ENCODE data around the gene TLR8. TPM values are rescaled to one million over a fixed set of nuclear protein-coding genes. Genes with fewer than 3 reads are reported as not detected.

The TLR8 gene
- total and polyA plus RNA-seq, 10 of the 15 experiments (the other 5 are each of a cell fraction or from before 2014, with no cell fraction given) = 0.04 TPM; not detected in 9

DNA sequence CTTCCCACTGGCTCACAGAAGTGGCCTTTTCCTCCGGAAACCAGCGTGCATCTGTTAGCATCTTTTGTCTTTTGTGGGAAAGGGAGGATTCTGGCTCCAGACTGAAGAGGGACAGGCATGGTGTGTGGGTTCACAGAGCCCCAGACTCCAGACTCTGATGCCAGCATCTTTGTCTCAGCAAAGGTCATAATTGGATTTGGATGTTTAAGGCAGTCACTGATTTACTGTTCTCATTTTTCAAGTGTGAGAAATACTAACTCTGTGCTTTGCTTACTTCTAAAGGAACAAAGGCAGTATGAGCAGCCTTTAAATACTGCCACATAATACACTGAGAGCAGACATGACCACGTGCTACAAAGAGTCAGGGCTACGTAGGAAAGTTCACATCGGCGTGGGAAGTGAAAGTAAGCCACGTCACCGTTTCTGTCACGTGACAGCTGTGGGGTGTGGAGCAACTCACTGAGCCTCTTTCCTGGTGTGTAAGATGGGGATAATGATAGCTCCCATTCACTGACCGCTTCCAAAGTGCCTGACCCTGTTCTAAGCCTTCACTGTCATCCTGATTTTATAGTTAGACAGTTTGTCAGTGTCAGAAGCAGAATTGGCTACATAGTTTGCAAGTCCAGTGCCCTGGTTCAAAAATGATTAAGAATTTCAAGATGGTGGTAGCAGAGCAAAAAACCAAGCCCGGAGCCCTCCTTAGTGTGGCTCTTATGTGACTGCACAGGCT lies 43.7 kb downstream of the TLR8 start (continued):
- TF ChIP-seq, protein P1, sequence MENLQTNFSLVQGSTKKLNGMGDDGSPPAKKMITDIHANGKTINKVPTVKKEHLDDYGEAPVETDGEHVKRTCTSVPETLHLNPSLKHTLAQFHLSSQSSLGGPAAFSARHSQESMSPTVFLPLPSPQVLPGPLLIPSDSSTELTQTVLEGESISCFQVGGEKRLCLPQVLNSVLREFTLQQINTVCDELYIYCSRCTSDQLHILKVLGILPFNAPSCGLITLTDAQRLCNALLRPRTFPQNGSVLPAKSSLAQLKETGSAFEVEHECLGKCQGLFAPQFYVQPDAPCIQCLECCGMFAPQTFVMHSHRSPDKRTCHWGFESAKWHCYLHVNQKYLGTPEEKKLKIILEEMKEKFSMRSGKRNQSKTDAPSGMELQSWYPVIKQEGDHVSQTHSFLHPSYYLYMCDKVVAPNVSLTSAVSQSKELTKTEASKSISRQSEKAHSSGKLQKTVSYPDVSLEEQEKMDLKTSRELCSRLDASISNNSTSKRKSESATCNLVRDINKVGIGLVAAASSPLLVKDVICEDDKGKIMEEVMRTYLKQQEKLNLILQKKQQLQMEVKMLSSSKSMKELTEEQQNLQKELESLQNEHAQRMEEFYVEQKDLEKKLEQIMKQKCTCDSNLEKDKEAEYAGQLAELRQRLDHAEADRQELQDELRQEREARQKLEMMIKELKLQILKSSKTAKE (IDR thresholded peaks at IDR 0.05; ENCODE audit: low read depth, poor library complexity, severe bottlenecking) = peak; percentile 88
- TF ChIP-seq TAF1 (IDR thresholded peaks at IDR 0.05; ENCODE audit: borderline replicate concordance, low read depth, low read length) = peak; percentile 80; the same call in 1 of the 2 replicates
- TF ChIP-seq ZBED1 (IDR thresholded peaks at IDR 0.05; ENCODE audit: borderline replicate concordance) = peak; percentile 99
- TF ChIP-seq, protein P2, sequence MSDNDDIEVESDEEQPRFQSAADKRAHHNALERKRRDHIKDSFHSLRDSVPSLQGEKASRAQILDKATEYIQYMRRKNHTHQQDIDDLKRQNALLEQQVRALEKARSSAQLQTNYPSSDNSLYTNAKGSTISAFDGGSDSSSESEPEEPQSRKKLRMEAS (IDR thresholded peaks at IDR 0.05; ENCODE audit: low read depth, low read length) = peak; percentile 91
- TF ChIP-seq, protein P3, sequence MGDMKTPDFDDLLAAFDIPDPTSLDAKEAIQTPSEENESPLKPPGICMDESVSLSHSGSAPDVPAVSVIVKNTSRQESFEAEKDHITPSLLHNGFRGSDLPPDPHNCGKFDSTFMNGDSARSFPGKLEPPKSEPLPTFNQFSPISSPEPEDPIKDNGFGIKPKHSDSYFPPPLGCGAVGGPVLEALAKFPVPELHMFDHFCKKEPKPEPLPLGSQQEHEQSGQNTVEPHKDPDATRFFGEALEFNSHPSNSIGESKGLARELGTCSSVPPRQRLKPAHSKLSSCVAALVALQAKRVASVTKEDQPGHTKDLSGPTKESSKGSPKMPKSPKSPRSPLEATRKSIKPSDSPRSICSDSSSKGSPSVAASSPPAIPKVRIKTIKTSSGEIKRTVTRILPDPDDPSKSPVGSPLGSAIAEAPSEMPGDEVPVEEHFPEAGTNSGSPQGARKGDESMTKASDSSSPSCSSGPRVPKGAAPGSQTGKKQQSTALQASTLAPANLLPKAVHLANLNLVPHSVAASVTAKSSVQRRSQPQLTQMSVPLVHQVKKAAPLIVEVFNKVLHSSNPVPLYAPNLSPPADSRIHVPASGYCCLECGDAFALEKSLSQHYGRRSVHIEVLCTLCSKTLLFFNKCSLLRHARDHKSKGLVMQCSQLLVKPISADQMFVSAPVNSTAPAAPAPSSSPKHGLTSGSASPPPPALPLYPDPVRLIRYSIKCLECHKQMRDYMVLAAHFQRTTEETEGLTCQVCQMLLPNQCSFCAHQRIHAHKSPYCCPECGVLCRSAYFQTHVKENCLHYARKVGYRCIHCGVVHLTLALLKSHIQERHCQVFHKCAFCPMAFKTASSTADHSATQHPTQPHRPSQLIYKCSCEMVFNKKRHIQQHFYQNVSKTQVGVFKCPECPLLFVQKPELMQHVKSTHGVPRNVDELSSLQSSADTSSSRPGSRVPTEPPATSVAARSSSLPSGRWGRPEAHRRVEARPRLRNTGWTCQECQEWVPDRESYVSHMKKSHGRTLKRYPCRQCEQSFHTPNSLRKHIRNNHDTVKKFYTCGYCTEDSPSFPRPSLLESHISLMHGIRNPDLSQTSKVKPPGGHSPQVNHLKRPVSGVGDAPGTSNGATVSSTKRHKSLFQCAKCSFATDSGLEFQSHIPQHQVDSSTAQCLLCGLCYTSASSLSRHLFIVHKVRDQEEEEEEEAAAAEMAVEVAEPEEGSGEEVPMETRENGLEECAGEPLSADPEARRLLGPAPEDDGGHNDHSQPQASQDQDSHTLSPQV (IDR thresholded peaks at IDR 0.05) = peak; percentile 89; the same call in 1 of the 2 replicates
- peak; percentile 58; the same call in 1 of the 2 replicates for TF ChIP-seq TCF12 (IDR thresholded peaks at IDR 0.05; ENCODE audit: low read depth, low read length)
- TF ChIP-seq MEF2A (IDR thresholded peaks at IDR 0.05; ENCODE audit: insufficient read depth, low read depth, low read length) = no peak
- peak; percentile 99 for TF ChIP-seq SMAD1 (IDR thresholded peaks at IDR 0.05; ENCODE audit: low read depth, partially characterized antibody)
- TF ChIP-seq CBX3 (IDR thresholded peaks at IDR 0.05; ENCODE audit: borderline replicate concordance, low read depth) = no peak
- no peak for TF ChIP-seq CBX5 (IDR thresholded peaks at IDR 0.05; ENCODE audit: low read depth)
- peak; percentile 95 for TF ChIP-seq TBL1XR1 (IDR thresholded peaks at IDR 0.05; ENCODE audit: low read depth, low read length)
- no peak for TF ChIP-seq HDGF (IDR thresholded peaks at IDR 0.05)
- TF ChIP-seq CREM (IDR thresholded peaks at IDR 0.05; ENCODE audit: low read depth) = peak; percentile 90
- TF ChIP-seq, protein P4, sequence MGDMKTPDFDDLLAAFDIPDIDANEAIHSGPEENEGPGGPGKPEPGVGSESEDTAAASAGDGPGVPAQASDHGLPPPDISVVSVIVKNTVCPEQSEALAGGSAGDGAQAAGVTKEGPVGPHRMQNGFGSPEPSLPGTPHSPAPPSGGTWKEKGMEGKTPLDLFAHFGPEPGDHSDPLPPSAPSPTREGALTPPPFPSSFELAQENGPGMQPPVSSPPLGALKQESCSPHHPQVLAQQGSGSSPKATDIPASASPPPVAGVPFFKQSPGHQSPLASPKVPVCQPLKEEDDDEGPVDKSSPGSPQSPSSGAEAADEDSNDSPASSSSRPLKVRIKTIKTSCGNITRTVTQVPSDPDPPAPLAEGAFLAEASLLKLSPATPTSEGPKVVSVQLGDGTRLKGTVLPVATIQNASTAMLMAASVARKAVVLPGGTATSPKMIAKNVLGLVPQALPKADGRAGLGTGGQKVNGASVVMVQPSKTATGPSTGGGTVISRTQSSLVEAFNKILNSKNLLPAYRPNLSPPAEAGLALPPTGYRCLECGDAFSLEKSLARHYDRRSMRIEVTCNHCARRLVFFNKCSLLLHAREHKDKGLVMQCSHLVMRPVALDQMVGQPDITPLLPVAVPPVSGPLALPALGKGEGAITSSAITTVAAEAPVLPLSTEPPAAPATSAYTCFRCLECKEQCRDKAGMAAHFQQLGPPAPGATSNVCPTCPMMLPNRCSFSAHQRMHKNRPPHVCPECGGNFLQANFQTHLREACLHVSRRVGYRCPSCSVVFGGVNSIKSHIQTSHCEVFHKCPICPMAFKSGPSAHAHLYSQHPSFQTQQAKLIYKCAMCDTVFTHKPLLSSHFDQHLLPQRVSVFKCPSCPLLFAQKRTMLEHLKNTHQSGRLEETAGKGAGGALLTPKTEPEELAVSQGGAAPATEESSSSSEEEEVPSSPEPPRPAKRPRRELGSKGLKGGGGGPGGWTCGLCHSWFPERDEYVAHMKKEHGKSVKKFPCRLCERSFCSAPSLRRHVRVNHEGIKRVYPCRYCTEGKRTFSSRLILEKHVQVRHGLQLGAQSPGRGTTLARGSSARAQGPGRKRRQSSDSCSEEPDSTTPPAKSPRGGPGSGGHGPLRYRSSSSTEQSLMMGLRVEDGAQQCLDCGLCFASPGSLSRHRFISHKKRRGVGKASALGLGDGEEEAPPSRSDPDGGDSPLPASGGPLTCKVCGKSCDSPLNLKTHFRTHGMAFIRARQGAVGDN (IDR thresholded peaks at IDR 0.05) = peak; percentile 99
- peak; percentile 35 to 66; a peak in 3 of 4 replicates for TF ChIP-seq IKZF2 (IDR thresholded peaks at IDR 0.05)
- TF ChIP-seq ETV6 (conservative IDR thresholded peaks at IDR 0.05 in 1 of 2, IDR thresholded peaks at IDR 0.05 in 1 of 2; ENCODE audit: borderline replicate concordance in 1 of 2, low read depth in 1 of 2) = peak in 1 of 2 experiments; percentile 33; a peak in 1 of 4 replicates
- peak; percentile 97 to 98 for TF ChIP-seq BHLHE40 (IDR thresholded peaks at IDR 0.05; ENCODE audit: borderline replicate concordance in 1 of 2, low read depth in 2 of 2, low read length in 1 of 2)
